HUES64 (cell line): Measurements from ENCODE around the gene DAAM1.

Experiments used
- H3K27ac ChIP-seq: 2 replicates; pipeline ENCODE4 v1.7.0; 2013; ENCODE audit warnings: low read depth, low read length, inconsistent platforms
- H3K27me3 ChIP-seq: 2 replicates; pipeline ENCODE4 v1.6.1; 2013; ENCODE audit warnings: mild to moderate bottlenecking, low read length; ENCODE audit not compliant: insufficient read depth
- H3K36me3 ChIP-seq: 2 replicates; pipeline ENCODE4 v1.6.1; 2013; ENCODE audit warnings: mild to moderate bottlenecking, low read length; ENCODE audit not compliant: insufficient read depth
- H3K4me1 ChIP-seq: 2 replicates; pipeline ENCODE4 v1.6.1; 2013; ENCODE audit warnings: mild to moderate bottlenecking, low read length, moderate library complexity; ENCODE audit not compliant: insufficient read depth
- H3K4me3 ChIP-seq: 2 replicates; pipeline ENCODE4 v1.5.1; 2013; ENCODE audit warnings: mild to moderate bottlenecking, low read length, moderate library complexity
- H3K9ac ChIP-seq: 2 replicates; pipeline ENCODE4 v1.6.1; 2013; ENCODE audit warnings: mild to moderate bottlenecking, low read depth, low read length
- H3K9me3 ChIP-seq: 2 replicates; pipeline ENCODE4 v1.6.1; 2013; ENCODE audit warnings: low read depth, low read length; ENCODE audit not compliant: insufficient read depth
- WGBS: fragments of 150-250, 120-280 bp; methylation state at CpG from one replicate; pipeline ENCODE4 v1.1.7; 2013; ENCODE audit warnings: missing lambda C conversion rate; 5-methylcytosine and 5-hydroxymethylcytosine counted together

The DAAM1 gene

GRCh38 chr14:59342516-59343484, 154.3 kb downstream of the DAAM1 start:
- H3K36me3 ChIP-seq, result peaks cover 6% of the 10 kb centered on the region
- H3K9ac ChIP-seq, result no peak overlapping the region
- 84% methylated on average over 11 of the region's 11 CpGs for WGBS
- no peaks in the 10 kb centered on the region for H3K27me3 ChIP-seq
- peaks cover 63% of the 10 kb centered on the region for H3K4me1 ChIP-seq
- H3K27ac ChIP-seq, result no peak overlapping the region
- no peak overlapping the region for H3K4me3 ChIP-seq
- H3K9me3 ChIP-seq, result no peaks in the 10 kb centered on the region

- Histone ChIP-seq H3K4me1 (peaks cover 62% of the 10 kb centered on the region), H3K4me3 (no peak overlapping the region), H3K27me3 (no peaks in the 10 kb centered on the region), H3K36me3 (peaks cover 9% of the 10 kb centered on the region), H3K9me3 (no peaks in the 10 kb centered on the region), H3K27ac (no peak overlapping the region), H3K9ac (no peak overlapping the region)
- WGBS, result 61% methylated on average over 3 of the region's 3 CpGs
Observed at GRCh38 chr14:59343585-59343984, 155.1 kb downstream of the DAAM1 start.

GRCh38 chr14:59344016-59344415, 155.5 kb downstream of the DAAM1 start:
- Histone ChIP-seq H3K9me3 (no peaks in the 10 kb centered on the region), H3K9ac (no peak overlapping the region), H3K27ac (no peak overlapping the region), H3K4me3 (no peak overlapping the region), H3K36me3 (peaks cover 9% of the 10 kb centered on the region), H3K27me3 (no peaks in the 10 kb centered on the region), H3K4me1 (peaks cover 58% of the 10 kb centered on the region)
- WGBS, result 95% methylated on average over 4 of the region's 4 CpGs

- Histone ChIP-seq H3K36me3 (peaks cover 9% of the 10 kb centered on the region), H3K27ac (no peak overlapping the region), H3K4me3 (no peak overlapping the region), H3K9me3 (no peaks in the 10 kb centered on the region), H3K9ac (no peak overlapping the region), H3K4me1 (peaks cover 49% of the 10 kb centered on the region), H3K27me3 (no peaks in the 10 kb centered on the region)
- WGBS, result 79% methylated on average over 10 of the region's 10 CpGs
Observed at GRCh38 chr14:59344691-59345455, 156.4 kb downstream of the DAAM1 start.

- H3K9ac ChIP-seq, result no peak overlapping the region
- 100% methylated on average over 1 of the region's 1 CpG for WGBS
- no peak overlapping the region for H3K4me3 ChIP-seq
- peaks cover 37% of the 10 kb centered on the region for H3K4me1 ChIP-seq
- no peaks in the 10 kb centered on the region for H3K27me3 ChIP-seq
- H3K9me3 ChIP-seq, result no peaks in the 10 kb centered on the region
- H3K36me3 ChIP-seq, result peaks cover 9% of the 10 kb centered on the region
- H3K27ac ChIP-seq, result no peak overlapping the region
Observed at GRCh38 chr14:59346329-59346728, 157.9 kb downstream of the DAAM1 start.

- Histone ChIP-seq H3K4me1 (peaks cover 35% of the 10 kb centered on the region), H3K36me3 (peaks cover 9% of the 10 kb centered on the region), H3K9ac (no peak overlapping the region), H3K4me3 (no peak overlapping the region), H3K27me3 (no peaks in the 10 kb centered on the region), H3K9me3 (no peaks in the 10 kb centered on the region), H3K27ac (no peak overlapping the region)
- 73% methylated on average over 4 of the region's 5 CpGs for WGBS
Observed at GRCh38 chr14:59346796-59347510, 158.5 kb downstream of the DAAM1 start.

- Histone ChIP-seq H3K27me3 (no peaks in the 10 kb centered on the region), H3K4me3 (no peak overlapping the region), H3K36me3 (peaks cover 9% of the 10 kb centered on the region), H3K27ac (no peak overlapping the region), H3K9ac (no peak overlapping the region), H3K4me1 (peaks cover 30% of the 10 kb centered on the region), H3K9me3 (no peaks in the 10 kb centered on the region)
- whole genome bisulfite sequencing, result 93% methylated on average over 5 of the region's 5 CpGs
Observed at GRCh38 chr14:59347511-59347900, 159.0 kb downstream of the DAAM1 start.

GRCh38 chr14:59347915-59348314, 159.4 kb downstream of the DAAM1 start:
- H3K27ac ChIP-seq, result no peak overlapping the region
- peaks cover 26% of the 10 kb centered on the region for H3K4me1 ChIP-seq
- no peaks in the 10 kb centered on the region for H3K9me3 ChIP-seq
- no peaks in the 10 kb centered on the region for H3K27me3 ChIP-seq
- H3K36me3 ChIP-seq, result peaks cover 9% of the 10 kb centered on the region
- H3K4me3 ChIP-seq, result no peak overlapping the region
- H3K9ac ChIP-seq, result no peak overlapping the region
- WGBS, result 96% methylated on average over 3 of the region's 3 CpGs

GRCh38 chr14:59349258-59349701, 160.8 kb downstream of the DAAM1 start:
- Histone ChIP-seq H3K4me3 (no peak overlapping the region), H3K9ac (no peak overlapping the region), H3K27me3 (no peaks in the 10 kb centered on the region), H3K27ac (no peak overlapping the region), H3K4me1 (peaks cover 12% of the 10 kb centered on the region), H3K9me3 (no peaks in the 10 kb centered on the region), H3K36me3 (peaks cover 10% of the 10 kb centered on the region)
- WGBS, result 94% methylated on average over 4 of the region's 4 CpGs

GRCh38 chr14:59352961-59353360, 164.5 kb downstream of the DAAM1 start:
- Histone ChIP-seq H3K9ac (no peak overlapping the region), H3K9me3 (no peaks in the 10 kb centered on the region), H3K4me3 (no peak overlapping the region), H3K27me3 (no peaks in the 10 kb centered on the region), H3K36me3 (peaks cover 16% of the 10 kb centered on the region), H3K27ac (no peak overlapping the region), H3K4me1 (peaks cover 12% of the 10 kb centered on the region; the same call in 1 of the 2 replicates)
- WGBS, result 92% methylated on average over 3 of the region's 3 CpGs
